AG09319 (cell line): Measurements from ENCODE around the gene PPOX.

Experiments used
- DNase-seq: peaks from one replicate; pipeline ENCODE4 v3.0.0-alpha.2; 2010; ENCODE audit warnings: low read depth; ENCODE audit errors: extremely low read depth
- TF ChIP-seq, protein P1 (sequence below): IDR thresholded peaks from 2 replicates; pipeline ENCODE4 v1.5.1; 2011; ENCODE audit warnings: low read depth, mild to moderate bottlenecking, inconsistent platforms, low read length, moderate library complexity

The PPOX gene

DNA sequence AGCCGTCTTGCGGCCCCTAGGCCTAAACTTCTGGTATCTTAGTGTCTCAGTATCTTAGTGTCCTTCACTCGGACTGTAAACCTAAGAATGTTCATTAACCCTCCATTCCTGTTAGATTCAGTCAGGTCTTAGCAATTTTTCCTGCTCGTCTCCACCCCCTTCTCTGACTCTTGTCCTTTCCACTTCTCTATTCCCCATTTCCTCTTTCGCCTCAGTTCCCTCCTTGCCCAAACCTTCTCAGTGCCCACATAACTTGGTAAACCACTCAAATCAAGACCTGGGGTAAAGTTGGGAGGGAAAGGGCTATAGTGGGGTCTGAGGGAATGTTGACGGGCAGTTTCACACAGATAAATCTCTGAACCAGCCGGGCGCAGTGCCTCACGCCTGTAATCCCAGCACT is 48.1 kb downstream of the PPOX start:
- TF ChIP-seq, protein P1, sequence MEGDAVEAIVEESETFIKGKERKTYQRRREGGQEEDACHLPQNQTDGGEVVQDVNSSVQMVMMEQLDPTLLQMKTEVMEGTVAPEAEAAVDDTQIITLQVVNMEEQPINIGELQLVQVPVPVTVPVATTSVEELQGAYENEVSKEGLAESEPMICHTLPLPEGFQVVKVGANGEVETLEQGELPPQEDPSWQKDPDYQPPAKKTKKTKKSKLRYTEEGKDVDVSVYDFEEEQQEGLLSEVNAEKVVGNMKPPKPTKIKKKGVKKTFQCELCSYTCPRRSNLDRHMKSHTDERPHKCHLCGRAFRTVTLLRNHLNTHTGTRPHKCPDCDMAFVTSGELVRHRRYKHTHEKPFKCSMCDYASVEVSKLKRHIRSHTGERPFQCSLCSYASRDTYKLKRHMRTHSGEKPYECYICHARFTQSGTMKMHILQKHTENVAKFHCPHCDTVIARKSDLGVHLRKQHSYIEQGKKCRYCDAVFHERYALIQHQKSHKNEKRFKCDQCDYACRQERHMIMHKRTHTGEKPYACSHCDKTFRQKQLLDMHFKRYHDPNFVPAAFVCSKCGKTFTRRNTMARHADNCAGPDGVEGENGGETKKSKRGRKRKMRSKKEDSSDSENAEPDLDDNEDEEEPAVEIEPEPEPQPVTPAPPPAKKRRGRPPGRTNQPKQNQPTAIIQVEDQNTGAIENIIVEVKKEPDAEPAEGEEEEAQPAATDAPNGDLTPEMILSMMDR: no peak
- DNase-seq: no peak

DNA sequence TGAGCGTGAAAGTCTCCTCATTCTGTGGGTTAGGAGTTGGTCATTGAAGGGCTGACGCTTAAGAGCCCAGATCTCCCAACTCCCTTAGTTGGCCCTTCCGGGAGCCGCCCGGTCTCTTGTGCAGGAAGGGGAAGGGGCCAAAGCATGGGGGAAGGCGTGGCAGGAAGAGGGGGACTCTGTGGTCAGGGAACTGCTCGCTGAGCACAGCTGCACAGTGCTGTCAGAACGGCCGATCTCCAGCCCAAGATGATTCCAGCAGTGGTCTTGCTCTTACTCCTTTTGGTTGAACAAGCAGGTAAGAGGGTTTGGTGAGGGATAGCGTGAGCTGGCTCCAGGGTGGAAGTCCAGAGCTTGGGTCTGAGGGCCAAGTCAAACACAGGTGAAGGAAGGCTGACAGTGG is 48.9 kb downstream of the PPOX start, which contains the start of gene FCER1G:
FCER1G (plus strand) TSS at position 220 of the 400 bp plus-strand sequence; CDS start at position 247, 27 bp downstream.
- DNase-seq: no peak
- TF ChIP-seq, protein P1: no peak

DNA sequence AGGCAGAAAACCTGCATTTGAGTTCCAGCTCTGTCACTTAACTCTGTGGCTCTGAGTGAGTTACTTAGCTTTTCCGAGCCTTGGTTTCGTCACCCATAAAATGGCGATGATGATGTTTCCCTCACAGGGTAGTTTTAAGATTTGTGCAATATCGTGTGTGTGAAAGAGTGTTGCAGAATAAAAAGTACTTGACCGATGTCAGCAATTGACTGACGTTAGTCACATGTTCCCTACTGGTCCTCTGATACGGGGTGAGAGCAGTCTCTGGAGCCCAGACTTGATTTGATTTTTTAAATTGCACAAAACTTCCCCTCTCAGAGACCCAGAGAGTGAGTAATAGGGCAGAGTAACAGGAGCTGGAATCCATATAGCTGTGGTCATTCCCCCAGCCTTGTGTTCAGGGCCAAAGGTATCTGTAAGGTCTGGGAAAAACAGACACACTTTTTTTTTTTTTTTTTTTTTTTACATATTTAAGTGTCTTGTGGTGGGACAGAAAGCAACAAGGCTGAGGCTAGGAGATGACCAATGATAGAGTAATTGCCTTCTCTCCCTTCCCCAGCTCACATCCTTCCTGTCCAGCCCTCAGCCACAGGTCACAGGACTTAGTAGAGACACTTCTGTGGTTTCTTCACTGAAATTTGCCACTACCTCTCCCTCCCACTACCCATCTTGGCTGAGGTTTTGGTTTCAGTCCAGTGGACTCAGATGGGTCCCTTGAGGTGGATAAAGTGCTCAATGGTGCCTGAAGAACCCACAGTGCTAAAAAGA is 50.9 kb downstream of the PPOX start:
- TF ChIP-seq, protein P1: no peak
- no peak for DNase-seq

DNA sequence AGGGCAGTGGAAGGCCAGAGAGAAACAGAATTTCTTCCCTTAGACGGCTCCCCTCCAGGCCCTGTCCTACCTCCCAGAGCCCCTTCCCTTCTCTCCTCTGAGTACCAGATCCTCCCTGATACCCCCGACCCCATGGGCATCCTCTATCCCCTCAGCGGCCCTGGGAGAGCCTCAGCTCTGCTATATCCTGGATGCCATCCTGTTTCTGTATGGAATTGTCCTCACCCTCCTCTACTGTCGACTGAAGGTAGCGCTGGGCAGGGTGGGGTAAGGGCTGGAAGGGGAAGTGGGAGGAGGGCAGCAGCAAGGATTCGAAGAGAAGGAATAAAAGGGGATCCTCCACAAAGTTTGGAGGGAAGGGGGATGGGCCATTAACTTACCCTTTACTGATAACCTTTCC is 51.6 kb downstream of the PPOX start:
- no peak for DNase-seq
- TF ChIP-seq, protein P1: no peak

DNA sequence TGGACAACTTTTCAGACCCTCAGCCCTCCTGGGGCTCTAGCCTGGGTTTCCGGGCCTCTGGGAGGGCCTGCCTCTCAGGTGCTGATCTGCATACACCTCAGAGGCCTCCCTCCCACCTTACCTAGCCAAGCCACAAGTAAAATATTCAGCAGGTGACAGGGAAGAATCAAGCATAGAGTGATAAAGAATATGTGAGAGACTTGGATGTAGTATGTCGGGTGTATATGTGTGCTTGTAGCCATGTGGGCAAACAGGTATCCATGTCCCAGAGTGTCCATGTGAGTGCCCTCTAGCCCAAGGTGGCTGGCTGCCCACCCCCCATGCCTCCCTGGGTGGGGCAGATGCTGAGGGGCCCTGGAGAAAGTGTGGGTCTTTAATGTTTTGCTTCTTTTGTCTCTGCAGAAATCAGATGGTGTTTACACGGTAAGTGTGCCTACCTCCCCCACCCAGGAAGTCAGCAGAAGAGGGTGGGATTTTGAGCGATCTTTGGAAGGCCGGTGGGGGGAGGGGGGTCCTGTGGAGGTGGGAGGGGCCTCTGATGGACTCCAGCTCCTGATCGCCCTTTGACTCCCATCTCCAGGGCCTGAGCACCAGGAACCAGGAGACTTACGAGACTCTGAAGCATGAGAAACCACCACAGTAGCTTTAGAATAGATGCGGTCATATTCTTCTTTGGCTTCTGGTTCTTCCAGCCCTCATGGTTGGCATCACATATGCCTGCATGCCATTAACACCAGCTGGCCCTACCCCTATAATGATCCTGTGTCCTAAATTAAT is 52.3 kb downstream of the PPOX start:
- TF ChIP-seq, protein P1: no peak
- no peak for DNase-seq

DNA sequence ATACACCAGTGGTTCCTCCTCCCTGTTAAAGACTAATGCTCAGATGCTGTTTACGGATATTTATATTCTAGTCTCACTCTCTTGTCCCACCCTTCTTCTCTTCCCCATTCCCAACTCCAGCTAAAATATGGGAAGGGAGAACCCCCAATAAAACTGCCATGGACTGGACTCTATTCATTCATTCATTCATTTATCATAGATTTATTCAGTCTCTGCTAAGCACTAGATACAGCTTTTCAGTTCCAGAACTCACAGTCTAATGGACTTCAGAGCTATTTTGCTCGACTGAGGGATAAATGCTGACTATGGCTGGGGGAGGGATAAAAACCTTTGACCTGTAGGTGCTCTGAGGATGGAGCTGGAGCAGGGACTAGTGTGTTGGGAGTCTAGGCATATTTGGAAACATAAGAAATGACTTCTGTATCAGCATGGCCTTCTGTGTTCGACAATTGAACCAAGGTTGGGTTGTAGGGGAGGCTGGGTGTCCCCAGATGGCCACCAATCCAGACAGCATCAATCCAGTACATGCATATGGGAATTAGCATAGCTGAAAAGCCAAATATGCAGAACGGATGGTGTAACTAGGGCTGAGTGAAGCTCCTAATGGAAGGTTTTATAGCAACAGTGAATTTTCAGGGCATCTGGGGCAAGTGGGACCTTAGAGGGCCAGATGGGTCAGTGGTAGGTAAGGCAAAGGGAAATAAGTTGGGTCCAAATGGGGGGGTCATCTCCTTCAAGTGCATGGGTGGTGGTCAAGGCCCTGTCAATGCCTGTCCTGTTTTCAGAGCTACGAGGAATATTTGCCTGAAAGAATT is 53.1 kb downstream of the PPOX start:
- DNase-seq: no peak
- TF ChIP-seq, protein P1: no peak

DNA sequence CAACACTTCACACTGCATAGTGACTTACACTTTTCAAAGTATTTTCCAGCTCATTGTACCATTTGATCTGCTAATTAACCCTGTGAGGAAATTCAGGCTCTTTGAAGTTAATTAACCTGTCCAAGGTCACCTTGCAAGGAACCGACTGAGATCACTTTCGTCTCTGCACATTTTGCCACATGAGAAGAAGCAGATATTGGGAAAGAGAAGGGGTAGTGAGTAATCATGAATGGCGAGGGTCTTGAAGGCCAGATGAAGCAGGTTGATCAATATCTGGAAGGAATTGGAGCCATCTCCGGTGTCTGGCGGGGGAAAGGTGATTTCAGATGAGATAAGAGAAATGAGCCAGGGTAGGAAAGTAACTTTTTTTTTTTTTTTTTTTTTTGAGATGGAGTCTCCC is 53.8 kb downstream of the PPOX start:
- TF ChIP-seq, protein P1: no peak
- no peak for DNase-seq
